ENCODE measurements around the gene APOE. TPM values are rescaled to one million over a fixed set of nuclear protein-coding genes. Genes with fewer than 3 reads are reported as not detected.

Gene APOE
- total and polyA plus RNA-seq, 2 of the 8 experiments (the other 6 are each of a cell fraction or from before 2014, with no cell fraction given): 629 to 1,258 TPM

- Histone ChIP-seq H3K79me1 (ENCODE audit: low read depth, low read length) (no peaks in the 10 kb centered on the region; the same call in 1 of the 2 replicates), H2BK120ac (replicated peaks; ENCODE audit: low read depth, low read length) (no peak overlapping the region), H2BK12ac (ENCODE audit: low read depth, low read length) (no peak overlapping the region), H2BK5ac (ENCODE audit: low read depth, low read length) (peak overlapping the region; percentile 36; the same call in 1 of the 2 replicates), H4K20me1 (replicated peaks in 1 of 2; ENCODE audit: control insufficient read depth in 1 of 2, insufficient read depth in 2 of 2, low read length in 2 of 2) (peaks cover 3 to 34% of the 10 kb centered on the region in 2 experiments), H4K5ac (ENCODE audit: insufficient read length, low read depth, low read length) (no peak overlapping the region), H3K27me3 (replicated peaks in 1 of 4; ENCODE audit: control insufficient read depth in 3 of 4, extremely low read depth in 1 of 4, insufficient read depth in 3 of 4, low read length in 3 of 4) (no peaks in the 10 kb centered on the region), H3K23me2 (ENCODE audit: low read depth, low read length) (peaks cover 3% of the 10 kb centered on the region; the same call in 1 of the 2 replicates), H3K56ac (replicated peaks; ENCODE audit: insufficient read length, low read depth, low read length) (no peak overlapping the region), H3K36me3 (ENCODE audit: control insufficient read depth in 2 of 4, insufficient read depth in 4 of 4, low read length in 3 of 4) (peaks cover 19 to 58% (median 44%) of the 10 kb centered on the region in 4 experiments; a peak in 7 of 8 replicates), H3K18ac (ENCODE audit: extremely low read depth, low read length) (no peak overlapping the region; the same call in 1 of the 2 replicates), H3K9me3 (ENCODE audit: insufficient read depth in 2 of 2, low read depth in 1 of 2, low read length in 1 of 2) (no peaks in the 10 kb centered on the region), H4K91ac (replicated peaks; ENCODE audit: insufficient read length, low read length) (no peak overlapping the region), H2BK20ac (ENCODE audit: low read length) (no peak overlapping the region), H2AFZ (ENCODE audit: low read length) (no peak overlapping the region), H3K23ac (ENCODE audit: insufficient read length) (no peak overlapping the region), H3K79me2 (ENCODE audit: control insufficient read depth in 1 of 2, insufficient read depth in 2 of 2, low read length in 2 of 2) (peaks cover 0 to 11% of the 10 kb centered on the region in 2 experiments; a peak in 1 of 4 replicates), H3K27ac (ENCODE audit: low read depth, low read length) (no peak overlapping the region), H3K4me1 (replicated peaks in 1 of 4; ENCODE audit: control insufficient read depth in 3 of 4, insufficient read depth in 4 of 4, low read length in 3 of 4) (peaks cover 0 to 8% (median 7%) of the 10 kb centered on the region in 4 experiments; a peak in 6 of 7 replicates), H3K4me3 (ENCODE audit: extremely low read depth in 1 of 4, insufficient read depth in 2 of 4, low read depth in 3 of 4, low read length in 4 of 4) (no peak overlapping the region), H3K9ac (replicated peaks in 1 of 4; ENCODE audit: extremely low read depth in 1 of 4, low read depth in 3 of 4, low read length in 3 of 4) (no peak overlapping the region; a peak in 1 of 7 replicates), H3K4me2 (ENCODE audit: insufficient read depth in 1 of 2, low read depth in 2 of 2, low read length in 2 of 2) (peak overlapping the region in 1 of 2 experiments; percentile 76; a peak in 1 of 4 replicates), H3K4ac (replicated peaks; ENCODE audit: insufficient read length, low read depth, low read length) (no peak overlapping the region), H4K8ac (ENCODE audit: extremely low read depth, insufficient read depth, low read length) (no peak overlapping the region), H2BK15ac (ENCODE audit: low read length) (0 out of 2 replicates have a peak overlapping the region, but pooled peaks have one; percentile 21), H3K14ac (ENCODE audit: insufficient read length) (no peak overlapping the region), H2AK5ac (ENCODE audit: low read depth, low read length) (no peak overlapping the region)
- WGBS, 2 experiments (ENCODE audit: extremely low coverage in 1 of 2, insufficient coverage in 1 of 2, insufficient read length in 1 of 2, insufficient replicate concordance in 2 of 2, low coverage in 1 of 2, low lambda C conversion rate in 2 of 2, missing lambda C conversion rate in 1 of 2): 87% methylated on average over 12 of the region's 12 CpGs; no CpG with 5 or more reads in 1 of the 2 experiments
- ChIA-PET CTCF (ENCODE audit: partially characterized antibody) (interaction anchor here (0.6 to 15.2 kb wide), 29 partner anchors 8 to 185 kb away, joined by 3 to 201 read pairs (median 4); partner anchors contain the start of gene CLPTM1), POLR2A (ENCODE audit: partially characterized antibody) (interaction anchor here (0.7 to 12.3 kb wide), 25 partner anchors 10 to 263 kb away, joined by 3 to 247 read pairs (median 6); partner anchors contain the start of genes APOC1, APOC2, CLPTM1 and NECTIN2)
- FAIRE-seq (peak; percentile 60), DNase-seq (ENCODE audit: low read depth in 1 of 2, low spot score in 2 of 2) (peak; percentile 54 to 81)
- TF ChIP-seq HDAC6 (IDR thresholded peaks at IDR 0.05; ENCODE audit: low read depth, low read length) (no peak), CREB1 (IDR thresholded peaks at IDR 0.05) (no peak), RAD21 (IDR thresholded peaks at IDR 0.05 in 1 of 2, conservative IDR thresholded peaks at IDR 0.05 in 1 of 2; ENCODE audit: low read depth in 2 of 2, low read length in 2 of 2) (peak; percentile 27 to 51; a peak in 3 of 4 replicates), SP2 (IDR thresholded peaks at IDR 0.05; ENCODE audit: low read length) (no peak)
Measured at GRCh38 chr19:44904426-44904994, 1.1 kb upstream of the APOE start.

Measured in H1 (cell line).